Thyroid gland (tissue), 4 donors: ENCODE measurements around the gene ZNF207.

Experiments used
- CTCF ChIP-seq, 6 experiments: fragments of 200-600 bp in 3 of 6; fragments of 450-650 bp in 3 of 6; sonication (generic) in 3 of 6; IDR thresholded peaks; one replicate each; pipeline ENCODE4 v1.5.1; 2016 to 2019; ENCODE audit warnings: antibody characterized with exemption in 6 of 6, mild to moderate bottlenecking in 2 of 6, inconsistent platforms in 1 of 6, moderate library complexity in 1 of 6
- POLR2A ChIP-seq, 2 donors: fragments of 450-650 bp; IDR thresholded peaks; one replicate each; pipeline ENCODE4 v1.6.1; 2017; ENCODE audit warnings: antibody characterized with exemption in 2 of 2, mild to moderate bottlenecking in 2 of 2, moderate library complexity in 1 of 2

- TF ChIP-seq CTCF (IDR thresholded peaks at IDR 0.05) (no peak), POLR2A (IDR thresholded peaks at IDR 0.05) (no peak)
Observed at GRCh38 chr17:32317353-32317752, 32.6 kb upstream of the ZNF207 start.
